Measurements from ENCODE around the gene VWC2L.

The VWC2L gene

DNA sequence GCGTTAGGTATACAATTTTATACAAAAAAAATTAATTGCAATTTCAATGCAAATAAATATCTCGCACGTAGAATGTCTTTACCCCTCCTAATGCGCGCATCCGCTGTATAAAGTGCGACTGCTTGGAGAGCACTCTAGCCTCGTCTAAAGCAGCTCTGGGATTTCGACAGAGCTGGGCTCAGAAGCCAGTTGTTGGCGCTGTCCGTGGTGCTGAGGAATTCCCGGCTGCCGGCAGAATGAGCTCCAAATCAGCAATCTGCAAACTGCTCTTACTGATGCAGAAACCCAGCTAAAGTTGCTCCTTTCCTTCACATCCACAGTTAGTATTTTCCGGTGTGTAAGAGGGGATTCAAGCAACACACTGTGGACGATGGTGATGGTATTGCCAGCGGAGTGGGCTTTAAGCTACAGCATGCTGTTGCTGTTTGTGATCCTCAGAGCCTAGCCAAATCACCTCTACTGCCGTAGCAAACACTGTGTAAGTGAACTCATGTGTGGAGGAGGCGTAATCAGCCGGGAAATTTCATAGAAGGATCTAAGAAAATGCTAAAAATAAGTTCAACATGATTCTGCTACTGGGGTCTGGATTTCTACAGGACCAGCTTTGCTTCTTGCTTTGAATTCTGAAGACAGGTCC, at the start of gene VWC2L:
VWC2L (plus strand) TSS at position 137 of the 637 bp plus-strand sequence. CDS start 3,140 bp downstream, outside the sequence.
- no peak for FAIRE-seq

DNA sequence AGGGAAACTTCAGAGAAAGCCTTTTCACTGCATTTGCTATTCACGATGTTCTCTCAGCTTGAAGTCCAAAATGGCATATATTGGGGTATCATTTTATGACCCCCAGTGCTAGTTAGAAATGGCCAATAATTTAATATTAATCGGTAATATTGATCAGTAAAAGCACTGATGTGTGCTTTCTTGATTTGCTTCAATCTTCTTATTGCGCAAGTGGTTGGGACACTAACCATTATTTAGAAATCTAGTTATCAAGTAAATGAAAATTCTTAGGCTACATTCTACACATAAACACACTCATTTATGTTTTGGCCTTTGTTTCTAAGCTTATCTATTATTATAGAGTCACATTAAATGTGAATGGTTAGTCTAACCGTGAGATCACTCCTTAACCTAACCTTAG, 49.7 kb upstream of the VWC2L start:
- no peak for FAIRE-seq

DNA sequence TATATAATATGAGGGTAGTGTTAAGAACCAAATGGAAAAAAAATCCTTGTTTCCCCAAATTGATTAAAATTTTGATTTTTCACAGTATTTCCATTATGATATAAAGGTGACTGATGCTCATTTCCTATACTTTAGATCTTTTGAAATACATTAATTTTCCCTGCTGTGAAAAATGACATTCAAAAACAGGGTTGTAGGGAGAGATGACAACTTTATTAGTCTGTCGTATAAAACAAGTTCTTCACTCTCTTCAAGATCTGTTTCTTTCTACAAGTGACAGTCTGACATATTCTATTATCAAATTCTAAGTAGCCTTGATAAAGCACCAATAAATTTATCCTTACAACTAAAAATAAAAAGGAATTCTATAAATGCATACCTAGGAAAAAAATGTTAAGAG, 45.3 kb upstream of the VWC2L start:
- no peak for FAIRE-seq

DNA sequence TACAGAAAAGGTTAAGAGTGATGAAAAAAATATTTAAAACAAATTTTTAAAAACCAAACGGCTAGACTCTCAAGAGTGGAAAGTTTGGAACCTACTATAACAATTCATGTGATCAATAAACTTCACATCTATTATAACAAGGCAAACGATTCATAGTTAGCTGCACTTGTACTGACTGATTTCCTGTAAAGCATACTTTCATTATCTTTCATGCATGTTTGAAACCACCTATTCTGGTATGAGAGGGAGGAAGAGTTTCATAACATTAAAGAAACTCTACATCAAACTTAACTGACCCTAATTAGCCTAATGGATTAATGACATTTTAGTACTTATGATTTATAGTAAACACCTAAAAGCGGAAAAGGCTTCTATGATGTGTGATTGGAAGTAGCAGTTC, 43.7 kb upstream of the VWC2L start:
- no peak for FAIRE-seq

DNA sequence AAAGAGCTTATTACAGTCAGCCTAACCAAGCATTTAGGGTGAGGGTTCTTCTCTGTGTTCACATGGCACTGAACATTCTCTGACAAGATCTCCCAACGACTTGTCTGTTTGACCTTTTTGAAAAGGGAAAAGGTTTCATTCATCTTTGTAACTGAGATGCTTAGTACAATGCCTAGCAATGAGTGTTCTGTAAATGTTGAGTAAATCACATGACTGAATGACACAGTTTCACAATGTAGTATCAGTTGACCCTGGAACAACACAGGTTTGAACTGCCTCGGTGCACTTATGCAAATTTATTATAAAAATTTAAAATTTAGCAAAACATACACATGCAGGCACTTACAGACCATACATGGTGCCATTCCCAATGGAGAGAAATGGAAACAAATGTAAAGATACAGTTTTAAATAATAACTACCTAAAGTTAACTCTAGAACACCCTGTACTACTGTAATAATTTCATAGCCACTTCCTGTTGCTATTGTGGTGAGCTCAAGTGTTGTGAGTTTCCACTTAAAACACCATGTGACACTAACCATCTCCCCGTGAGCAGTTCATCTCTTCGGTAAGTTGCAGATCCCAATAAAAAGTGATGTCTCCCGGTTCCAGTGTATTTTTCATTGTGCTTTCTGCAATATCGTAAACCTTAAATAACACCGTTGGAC, 34.1 kb upstream of the VWC2L start:
- no peak for FAIRE-seq

DNA sequence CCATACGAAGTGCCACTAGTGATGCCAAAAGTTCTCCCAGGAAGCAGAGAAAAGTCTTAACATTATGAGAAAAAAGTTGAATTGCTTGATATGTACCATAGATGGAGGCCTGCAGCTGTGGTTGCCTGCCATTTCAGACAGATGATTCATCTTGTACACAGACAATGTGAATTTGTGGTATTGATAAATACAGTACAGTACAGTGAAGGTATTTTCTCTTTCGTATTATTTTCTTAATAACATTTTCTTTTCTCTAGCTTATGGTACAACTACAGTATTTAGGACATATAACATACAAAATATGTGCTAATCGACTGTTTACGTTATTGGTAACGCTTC, 33.6 kb upstream of the VWC2L start:
- FAIRE-seq: no peak

DNA sequence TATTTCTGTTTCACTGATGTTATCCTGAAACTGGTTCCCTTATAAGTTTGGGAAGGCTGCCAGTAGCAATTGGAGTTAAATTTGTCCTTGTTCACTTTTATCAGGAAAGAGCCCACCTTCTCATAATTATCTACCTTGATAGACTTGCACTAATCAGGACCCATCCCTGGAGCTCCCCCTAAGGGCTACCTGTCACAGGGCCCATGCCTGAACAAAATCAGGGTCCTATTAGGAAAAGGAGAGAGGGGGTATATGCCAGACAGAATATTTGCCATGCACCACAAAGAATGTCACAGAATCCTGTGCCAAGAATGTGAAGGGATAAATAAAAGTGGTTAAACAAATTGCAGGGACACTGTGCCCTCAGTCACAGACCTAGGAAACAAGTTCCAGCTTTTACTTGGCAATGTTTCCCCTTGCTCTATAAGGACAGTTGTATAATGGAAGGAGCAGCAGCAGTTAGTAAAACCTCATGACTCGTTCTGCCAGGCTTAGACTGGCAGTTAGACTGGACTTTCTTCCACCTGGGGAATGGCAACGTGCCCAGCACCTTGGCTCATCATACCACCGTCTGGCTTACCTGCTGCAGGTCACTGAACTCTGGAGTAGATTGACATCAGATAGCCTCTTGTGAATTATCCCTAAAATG, 32.3 kb upstream of the VWC2L start:
- no peak for FAIRE-seq

DNA sequence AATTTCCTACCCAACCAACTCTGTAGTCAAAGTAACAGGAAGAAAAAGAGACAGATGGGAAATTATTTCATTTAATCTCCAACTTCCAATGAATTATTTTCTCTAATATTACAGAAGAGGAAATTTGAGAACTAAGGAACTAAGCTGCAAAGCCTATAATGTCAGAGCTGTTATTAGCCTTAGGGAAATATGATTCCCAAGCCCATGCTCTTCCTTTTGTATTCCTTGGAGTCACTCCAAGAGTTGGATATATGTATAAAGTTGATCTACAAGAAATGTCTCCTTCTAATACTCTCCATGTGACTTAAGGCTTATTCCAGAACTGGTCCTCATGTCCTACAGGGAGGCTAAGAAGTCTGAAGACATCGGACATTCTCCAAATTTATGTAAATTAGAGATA, 31.6 kb upstream of the VWC2L start:
- no peak for FAIRE-seq

DNA sequence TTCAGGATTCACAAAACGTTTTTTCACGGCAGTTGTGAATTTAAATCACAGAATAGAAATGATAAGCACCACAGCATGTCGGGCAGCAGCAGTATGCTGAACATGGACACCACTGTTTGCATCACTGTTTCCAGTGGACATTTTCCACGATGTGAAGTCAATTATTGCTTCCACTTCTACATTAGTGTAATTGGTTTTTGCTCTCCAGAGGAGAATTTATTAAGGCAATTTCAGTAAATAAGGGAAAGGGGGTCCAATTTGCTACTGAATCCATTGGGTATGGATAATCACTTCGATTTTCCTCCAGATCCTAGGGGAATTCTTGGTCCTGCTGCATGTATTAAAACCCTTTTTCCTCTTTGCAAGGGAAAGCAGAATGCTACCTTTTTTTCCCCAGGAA, 30.2 kb upstream of the VWC2L start:
- FAIRE-seq: no peak

DNA sequence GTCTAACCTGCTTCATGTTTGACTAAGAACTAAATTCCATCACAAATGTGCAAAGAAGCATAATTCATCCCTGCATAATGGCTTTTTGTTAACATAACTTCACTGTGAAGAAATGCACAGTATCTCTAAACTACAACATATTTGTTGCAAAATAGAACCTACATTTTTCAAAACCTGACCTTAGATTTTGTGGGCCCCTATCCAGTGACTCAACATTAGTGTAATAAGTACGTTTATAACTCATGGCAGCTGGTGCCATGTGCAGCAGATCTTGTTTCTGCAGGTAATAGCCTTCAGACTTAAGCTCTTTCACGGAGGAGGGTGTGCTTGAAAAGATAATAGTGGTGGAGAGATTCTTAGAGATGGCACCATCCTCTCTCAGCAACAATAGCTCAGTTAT, 28.6 kb upstream of the VWC2L start:
- no peak for FAIRE-seq

DNA sequence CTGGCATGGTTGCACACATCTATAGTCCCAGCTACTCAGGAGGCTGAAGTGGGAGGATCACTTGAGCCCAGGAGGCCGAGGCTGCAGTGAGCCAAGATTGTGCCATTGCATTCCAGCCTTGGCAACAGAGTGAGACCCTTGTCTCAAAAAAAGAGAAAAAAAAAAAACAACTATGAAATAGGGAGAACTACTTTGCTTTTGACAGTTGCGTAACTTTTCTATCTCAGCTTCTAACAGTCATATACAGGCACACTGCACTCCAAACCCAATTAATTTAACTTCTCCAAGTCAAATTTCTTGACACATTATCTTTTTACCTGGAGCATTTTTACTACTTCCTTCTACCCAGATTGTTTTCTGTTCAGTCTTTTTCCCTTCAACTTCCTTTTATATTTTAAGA, 24.1 kb upstream of the VWC2L start:
- FAIRE-seq: no peak

DNA sequence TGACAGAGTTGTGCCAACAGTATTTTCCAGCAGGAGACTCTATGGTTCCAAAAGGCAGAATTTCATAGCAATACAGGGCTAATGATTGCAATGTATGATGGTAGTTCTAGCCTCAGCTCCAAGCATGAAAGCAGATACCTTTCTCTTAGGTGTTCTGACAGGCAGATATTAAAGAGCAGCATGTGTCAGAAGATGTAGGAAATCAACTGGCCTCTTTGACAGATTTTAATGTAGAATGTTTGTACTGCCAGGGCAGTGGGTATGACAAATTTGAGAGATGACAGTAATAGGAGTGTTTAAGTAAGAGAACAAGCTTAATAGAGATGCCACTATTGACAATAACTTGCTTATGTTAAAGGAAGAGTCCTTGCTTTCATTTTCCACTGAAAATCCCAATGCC, 21.5 kb upstream of the VWC2L start:
- no peak for FAIRE-seq

DNA sequence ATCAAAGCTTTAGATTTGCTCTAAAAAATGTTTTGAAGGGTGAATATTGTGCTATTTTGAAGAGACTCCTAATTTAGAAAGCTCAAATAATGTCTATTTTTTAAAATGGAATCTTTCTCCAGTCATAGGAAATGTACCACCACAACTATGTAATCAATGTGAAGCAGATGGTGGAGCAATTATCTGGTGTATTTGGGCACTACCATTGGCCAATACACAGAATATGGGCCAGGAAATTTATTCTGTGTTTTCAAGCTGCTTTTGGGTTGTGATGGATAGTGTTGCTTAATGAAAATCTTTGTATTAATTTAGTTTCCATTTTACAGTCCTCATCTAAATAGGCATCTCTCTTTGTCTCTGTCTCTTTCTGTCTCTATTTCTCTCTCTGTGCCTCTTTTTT, 17.1 kb upstream of the VWC2L start:
- FAIRE-seq: no peak

DNA sequence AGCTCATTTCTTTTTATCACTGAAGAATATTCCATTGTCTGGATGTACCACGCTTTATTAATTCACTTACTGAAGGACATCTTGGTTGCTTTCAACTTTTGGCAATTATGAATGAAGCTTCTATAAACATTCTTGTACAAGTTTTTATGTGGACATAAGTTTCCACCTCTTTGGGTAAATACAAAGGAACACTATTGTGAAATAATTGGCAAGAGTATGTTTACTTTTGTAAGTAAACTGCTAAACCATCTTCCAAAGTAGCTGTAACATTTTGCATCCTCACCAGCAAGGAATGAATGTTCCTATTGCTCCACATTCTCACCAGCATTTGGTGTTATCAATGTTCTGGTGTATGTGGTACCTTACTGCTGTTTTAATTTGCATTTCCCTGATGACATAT, 15.8 kb upstream of the VWC2L start:
- FAIRE-seq: no peak

DNA sequence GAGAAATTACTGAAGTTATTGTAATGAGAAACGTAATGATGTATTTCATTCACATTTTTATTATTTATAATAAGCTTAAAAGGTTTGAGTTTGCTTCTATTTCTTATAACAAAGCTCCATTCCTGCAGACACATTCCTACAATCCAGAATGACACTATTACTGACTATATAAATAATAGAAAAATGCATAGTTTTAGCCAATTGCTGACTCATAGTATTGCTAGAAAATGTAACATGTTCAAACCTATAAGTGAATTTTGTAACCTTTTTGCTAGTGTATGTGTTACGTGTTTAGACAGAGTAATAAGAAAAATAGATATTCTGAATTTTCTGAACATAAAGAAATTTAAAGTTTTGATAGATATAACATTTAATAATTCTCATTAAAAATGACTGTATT, 9.3 kb upstream of the VWC2L start:
- no peak for FAIRE-seq

DNA sequence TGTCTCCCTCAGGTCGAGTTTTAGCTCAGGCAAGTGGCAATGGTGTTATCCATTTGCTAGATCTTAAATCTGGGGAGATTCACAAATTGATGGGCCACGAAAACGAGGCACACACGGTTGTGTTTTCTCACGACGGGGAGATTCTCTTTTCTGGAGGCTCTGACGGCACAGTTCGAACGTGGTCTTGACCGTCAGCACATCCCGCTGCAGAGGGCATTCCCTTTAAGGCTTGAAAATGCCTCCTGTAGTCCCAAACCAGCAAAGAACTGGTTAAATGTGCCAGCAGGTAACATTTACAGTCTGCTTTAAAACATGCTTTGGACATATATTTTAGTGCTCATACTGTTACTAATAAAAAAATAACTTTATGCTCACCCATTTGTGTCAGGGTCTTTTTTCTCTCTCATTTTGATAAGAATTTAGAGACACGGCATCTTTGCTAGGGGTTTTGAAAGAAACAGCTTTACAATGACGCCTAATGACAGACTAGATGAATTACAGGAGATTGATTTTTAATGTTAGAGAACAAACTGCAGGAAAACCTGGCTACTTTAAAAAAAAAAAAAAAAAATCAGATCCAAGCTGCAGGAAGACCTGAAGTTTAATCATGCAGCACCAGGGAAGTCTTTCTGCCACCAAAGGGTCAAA, 602 bp upstream of the VWC2L start:
- FAIRE-seq: no peak

DNA sequence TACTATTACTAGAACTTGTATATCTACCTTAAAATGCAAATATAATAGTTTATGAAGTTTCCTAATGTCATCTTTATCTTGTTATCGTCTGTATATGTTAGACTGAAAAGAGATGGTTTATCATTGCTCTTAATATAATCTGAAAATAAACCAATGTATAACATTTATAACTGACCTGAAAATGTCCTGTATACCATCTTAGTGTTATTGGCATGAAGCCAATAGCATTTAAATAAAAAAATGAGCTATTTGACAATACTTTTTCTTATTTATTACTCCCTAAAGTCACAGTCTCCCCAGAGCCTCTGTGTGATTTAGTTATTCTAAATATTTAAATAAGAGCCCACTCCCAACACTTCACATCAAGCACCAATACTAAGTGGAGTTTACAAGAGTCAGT, 1.8 kb downstream of the VWC2L start:
- FAIRE-seq: no peak

DNA sequence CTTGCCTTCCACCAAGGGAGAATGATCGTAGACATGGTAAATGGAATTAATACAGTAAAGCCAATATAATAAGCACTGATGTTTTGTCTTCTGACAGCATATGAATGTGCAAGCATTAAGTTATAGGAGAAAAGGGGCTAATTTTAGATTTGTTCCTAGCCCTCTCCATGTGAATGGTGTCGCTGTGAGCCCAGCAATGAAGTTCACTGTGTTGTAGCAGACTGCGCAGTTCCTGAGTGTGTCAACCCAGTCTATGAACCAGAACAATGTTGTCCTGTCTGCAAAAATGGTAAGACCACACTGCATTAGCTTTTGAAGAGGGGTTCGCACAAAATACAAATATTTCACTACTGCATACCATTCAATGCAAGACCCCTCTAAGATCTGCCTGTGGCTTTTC, 25.6 kb downstream of the VWC2L start:
- no peak for FAIRE-seq

DNA sequence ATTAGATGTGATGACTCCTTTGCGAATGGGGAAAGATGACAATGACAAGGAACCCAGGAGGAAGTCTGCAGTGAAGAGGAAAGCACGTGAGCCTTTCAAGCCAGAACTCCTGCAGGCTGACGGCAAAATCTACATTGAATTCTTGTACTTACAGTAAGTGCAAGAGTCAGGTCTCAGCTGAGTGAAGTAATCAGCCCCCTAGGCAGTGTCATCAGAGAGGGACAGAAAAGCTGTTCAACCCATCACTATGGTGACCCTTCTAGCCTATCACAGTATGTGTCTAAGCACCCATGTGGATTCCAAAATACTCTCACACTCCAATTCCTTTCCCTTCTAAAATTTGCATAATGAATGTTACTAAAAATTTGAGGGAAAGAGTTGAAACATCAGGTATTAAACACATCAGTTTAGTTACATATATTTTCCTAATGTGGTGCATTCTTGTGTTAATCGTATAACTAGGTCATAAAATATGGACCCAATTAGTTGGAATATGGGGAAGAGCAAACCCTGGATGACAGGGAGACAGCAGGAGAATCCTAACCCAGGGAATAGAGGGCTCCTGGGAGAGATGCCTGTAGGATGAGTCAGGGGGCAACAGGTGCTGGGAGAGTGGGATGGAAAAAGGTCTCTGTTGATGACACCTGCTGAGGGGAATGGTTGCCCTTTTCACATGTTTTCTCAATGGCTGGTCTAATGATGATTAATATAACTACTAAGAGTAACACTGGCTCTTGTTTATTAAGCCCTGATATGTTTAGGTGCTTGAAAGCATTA, 39.5 kb downstream of the VWC2L start:
- no peak for FAIRE-seq

DNA sequence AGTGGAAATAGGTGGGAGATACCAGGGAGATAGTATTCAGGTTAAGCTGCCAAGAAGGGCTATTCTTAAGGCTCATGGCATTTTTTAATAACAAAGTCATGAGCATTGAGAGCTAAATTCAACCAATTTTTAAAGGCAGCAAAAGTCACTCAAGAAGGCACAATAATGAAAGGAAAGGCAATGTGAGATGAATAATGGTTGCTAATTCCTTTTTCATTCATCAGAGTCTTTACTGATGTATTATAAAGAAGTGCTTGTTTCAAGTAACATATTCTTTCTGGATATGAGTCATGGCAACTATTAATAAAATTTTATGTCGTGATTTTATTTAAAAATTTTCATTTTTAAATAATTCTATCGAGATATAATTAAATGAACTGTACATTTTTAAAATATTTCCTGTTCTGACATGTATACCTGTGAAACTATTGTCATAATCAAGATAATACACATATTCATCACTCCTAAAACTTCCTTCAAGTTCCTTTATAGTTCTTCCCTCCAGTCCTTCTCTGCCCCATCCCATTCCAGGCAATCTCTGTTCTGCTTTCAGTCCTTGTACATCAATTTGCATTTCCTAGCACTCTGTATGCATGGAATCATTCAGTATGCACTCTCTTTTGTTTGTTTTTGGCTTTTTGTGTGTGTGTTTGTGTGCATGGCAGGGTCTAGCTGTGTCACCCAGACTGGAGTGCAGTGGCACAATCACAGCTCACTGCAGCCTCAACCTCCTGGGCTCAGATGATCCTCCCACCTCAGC, 40.8 kb downstream of the VWC2L start:
- no peak for FAIRE-seq

DNA sequence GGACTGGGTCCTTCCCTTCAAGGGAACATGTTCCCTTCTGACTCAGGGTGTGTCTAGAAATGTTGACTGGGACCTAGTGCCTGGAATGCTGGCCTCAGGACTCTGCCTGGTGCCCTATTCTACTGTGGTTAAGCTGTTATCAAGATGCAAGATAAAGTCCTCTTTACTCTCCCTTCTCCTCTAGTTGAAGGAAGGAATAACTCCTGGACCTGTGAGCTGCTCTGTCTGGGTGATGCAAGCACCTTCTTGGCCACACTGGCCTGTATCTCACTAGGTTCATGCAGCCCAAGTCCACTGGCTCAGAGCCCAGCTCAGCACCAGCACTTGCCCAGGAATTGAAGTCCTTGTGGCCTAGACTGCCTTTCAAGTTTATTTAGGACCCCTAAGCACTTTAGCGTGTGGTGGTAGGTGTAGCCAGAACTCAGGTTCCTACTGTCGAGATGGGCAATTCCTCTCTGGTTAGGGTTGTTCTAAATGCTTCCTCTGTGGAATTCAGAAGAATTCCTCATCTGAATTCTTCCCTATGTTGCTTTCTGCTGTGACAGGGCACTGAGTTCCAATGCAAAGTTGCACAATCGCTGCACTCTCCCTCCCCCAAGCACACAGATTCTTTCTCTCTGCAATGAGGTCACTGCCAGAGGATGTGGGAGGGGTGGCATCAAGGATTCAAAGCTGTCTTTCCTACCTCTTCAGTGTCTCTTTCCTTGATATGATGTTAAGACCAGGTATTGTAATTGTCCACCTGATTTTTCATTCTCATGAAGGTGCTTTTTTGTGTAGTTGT, 54.7 kb downstream of the VWC2L start:
- FAIRE-seq: no peak

DNA sequence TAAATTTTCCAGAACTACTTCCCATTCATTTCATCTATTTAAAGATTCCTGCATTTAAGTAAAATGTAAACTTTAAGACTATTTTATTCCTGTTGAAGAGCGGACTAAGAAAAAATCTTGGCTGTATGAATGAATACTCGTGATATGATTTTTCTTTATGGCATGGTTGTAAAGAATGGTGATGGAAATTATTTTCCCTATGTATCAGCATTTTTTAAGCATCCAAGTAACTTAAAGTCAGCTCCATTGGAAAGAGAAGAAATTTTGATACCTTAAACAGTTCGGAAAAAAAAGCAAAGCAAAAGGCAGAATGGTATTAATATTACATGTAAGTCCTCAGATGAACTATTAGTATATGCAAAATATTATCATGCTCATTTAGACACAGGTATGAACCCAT, 58.9 kb downstream of the VWC2L start:
- FAIRE-seq: no peak
